Activated naive CD8-positive, alpha-beta T cell treated with anti-CD3 and anti-CD28 coated beads, Interleukin-2, amount 10 ng/mL, durations not matched to agents 7 days and 5 days (primary cell): ENCODE measurements around the gene FCN3. TPM values are rescaled to one million over a fixed set of nuclear protein-coding genes. Genes with fewer than 3 reads are reported as not detected.
"Not testable (repeated sequence)": the region's sequence is repeated elsewhere in the genome, so short reads cannot be mapped to it uniquely, and the experiment has no call there.

ENCODE experiments used
- ATAC-seq: fragments of 150-1000 bp; cut with Tn5 transposase; one replicate; pipeline ENCODE4 v1.10.0; 2021; ENCODE audit warnings: low read depth, moderate library complexity
- POLR2A ChIA-PET: fragments of 350-600 bp; sonication (Branson Sonifier 250); formaldehyde crosslinking; loops from one replicate; lab custom pipeline; 2021; ENCODE audit warnings: antibody characterized with exemption; lab: Charles Lee
- DNase-seq: peaks from one replicate; pipeline ENCODE4 v3.0.0; 2021
- H3K27ac Mint-ChIP-seq: one replicate; pipeline ENCODE4 v1.8.0; 2022; ENCODE audit warnings: mild to moderate bottlenecking, mixed read lengths
- H3K27me3 Mint-ChIP-seq: one replicate; pipeline ENCODE4 v1.8.0; 2022; ENCODE audit warnings: mild to moderate bottlenecking, moderate library complexity, mixed read lengths
- H3K36me3 Mint-ChIP-seq: one replicate; pipeline ENCODE4 v1.8.0; 2021; ENCODE audit warnings: mild to moderate bottlenecking, mixed read lengths
- H3K4me1 Mint-ChIP-seq: one replicate; pipeline ENCODE4 v1.8.0; 2021; ENCODE audit warnings: mixed read lengths
- H3K4me3 Mint-ChIP-seq: one replicate; pipeline ENCODE4 v1.8.0; 2022; ENCODE audit warnings: mild to moderate bottlenecking, moderate library complexity, mixed read lengths
- H3K9me3 Mint-ChIP-seq: one replicate; pipeline ENCODE4 v1.8.0; 2021; ENCODE audit warnings: mixed read lengths
- total RNA-seq, 2 experiments: library from RNA; stranded (reverse); gene quantifications; one replicate each; pipeline ENCODE4 v1.2.3, GENCODE V29; 2021

FCN3 gene
- not detected for total RNA-seq

DNA sequence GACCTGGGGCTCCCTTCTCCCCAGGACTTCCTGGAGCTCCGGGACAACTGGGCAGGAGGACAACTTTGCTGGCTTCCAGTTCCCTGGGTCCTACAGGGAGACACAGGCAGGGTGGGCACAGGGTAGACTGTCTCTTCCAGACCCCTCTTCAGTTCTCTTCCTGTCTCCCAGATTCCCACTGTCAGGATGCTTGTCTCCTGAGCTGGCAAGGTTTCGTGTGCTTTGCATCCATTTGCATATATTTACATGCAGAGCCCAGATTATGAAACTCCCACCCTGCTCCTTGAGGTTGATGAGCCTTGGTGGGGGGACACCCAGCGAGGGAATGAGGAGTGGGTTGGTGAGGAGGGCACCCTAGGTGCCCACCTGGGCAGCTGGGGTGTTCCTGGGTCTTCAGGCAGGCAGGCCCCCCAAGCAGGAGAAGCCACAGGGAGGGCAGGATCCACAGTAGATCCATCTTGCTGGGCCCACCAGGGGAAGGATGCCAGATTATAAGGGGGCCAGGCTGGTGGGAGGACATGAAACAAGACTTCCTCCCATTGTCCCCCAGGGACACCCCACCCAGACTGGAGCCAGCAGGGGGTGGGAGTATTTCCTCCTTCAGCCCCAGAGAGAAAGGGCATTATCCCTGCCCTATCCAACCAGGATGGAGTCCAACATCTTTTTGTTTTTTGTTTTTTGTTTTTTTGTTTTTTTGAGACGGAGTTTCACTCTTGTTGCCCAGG lies at the start of gene FCN3:
Gene FCN3 (minus strand): TSS at position 463 of the 725 bp plus-strand sequence. CDS start 6 bp downstream, at position 457.
- Mint-ChIP-seq H3K4me1 (peaks cover 5% of the 10 kb centered on the region), H3K4me3 (no peak within 1 kb of the TSS), H3K9me3 (no peaks in the 10 kb centered on the region), H3K36me3 (no peaks in the 10 kb centered on the region), H3K27me3 (no peaks in the 10 kb centered on the region), H3K27ac (no peak within 1 kb of the TSS)
- POLR2A ChIA-PET = no interaction called here
- no peak for ATAC-seq
- DNase-seq = no peak

DNA sequence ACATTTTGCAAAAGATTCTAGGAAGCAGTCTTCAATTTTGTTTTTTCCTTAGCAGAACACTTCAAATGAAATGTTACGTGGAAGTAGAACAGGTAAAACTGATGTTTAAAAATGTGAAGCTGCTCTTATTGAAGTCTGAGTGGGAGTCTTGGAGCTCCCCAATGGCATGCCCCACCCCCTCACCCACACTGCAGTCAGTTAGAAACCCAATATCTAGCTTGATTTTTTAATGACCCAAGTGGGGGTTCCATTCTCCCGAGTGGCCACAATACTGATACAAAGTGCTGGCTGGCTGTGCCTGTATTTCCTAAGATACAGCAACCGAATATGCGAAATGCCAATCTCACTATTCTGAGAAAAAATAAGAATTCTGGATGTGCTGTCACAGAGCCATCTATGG lies 49.1 kb upstream of the FCN3 start:
- no peak for DNase-seq
- Mint-ChIP-seq H3K27me3 (no peaks in the 10 kb centered on the region), H3K9me3 (no peaks in the 10 kb centered on the region), H3K4me3 (no peak overlapping the region), H3K4me1 (peaks cover 28% of the 10 kb centered on the region), H3K27ac (no peak overlapping the region), H3K36me3 (peaks cover 20% of the 10 kb centered on the region)
- ATAC-seq = no peak
- POLR2A ChIA-PET = interaction anchor here (0.7 kb wide), 1 partner anchor 287 kb away, joined by 3 read pairs; no protein-coding TSS in a partner anchor

DNA sequence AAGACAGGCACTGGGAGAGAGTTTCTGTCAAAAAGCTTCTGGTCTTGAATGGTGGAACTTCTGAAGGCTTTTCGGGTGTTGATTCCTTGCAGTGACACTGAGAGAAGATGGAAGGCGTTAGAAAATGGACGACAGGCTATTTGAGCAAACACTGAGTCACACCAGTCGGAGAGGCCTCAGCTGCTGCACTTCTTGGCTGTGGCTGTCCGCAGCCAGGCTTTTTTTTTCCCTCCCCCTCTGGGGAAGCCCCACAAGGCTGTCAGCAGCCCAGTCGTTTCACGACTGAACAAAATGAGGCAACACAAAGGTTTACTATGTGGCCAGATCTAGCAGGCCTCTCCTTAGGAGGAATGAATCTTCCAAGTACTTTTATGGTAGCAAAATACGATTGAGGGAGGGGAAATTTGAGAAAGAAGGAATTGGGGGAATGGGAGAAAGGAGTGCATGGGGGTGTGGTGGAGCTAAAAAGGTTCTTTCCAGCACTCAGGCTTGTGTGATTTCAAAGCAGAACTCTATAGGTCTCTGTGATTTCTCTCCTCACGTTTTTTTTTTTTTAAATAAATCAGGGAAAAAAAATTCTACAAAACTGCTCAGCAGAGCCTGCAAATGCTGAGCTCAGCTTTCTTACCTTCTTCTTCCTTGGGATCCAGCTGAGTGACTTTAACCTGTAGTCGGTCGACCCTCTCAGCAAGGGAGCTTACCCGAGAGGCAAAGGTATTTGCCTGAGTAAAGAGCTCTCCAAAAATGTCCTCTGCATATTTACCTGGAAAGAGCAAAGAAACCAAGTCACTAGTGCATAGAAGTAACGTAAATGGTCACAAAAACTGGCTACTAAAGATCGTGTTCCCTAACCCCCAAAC lies 43.9 kb upstream of the FCN3 start:
- Mint-ChIP-seq H3K27ac (peak overlapping the region; percentile 54), H3K9me3 (no peaks in the 10 kb centered on the region), H3K27me3 (no peaks in the 10 kb centered on the region), H3K4me3 (peak overlapping the region; percentile 8), H3K4me1 (peaks cover 24% of the 10 kb centered on the region), H3K36me3 (peaks cover 32% of the 10 kb centered on the region)
- ATAC-seq (peak; percentile 40), DNase-seq (no peak)
- POLR2A ChIA-PET = interaction anchor here (0.6 to 1.7 kb wide), 2 partner anchors 11 to 92 kb away, joined by 3 read pairs; no protein-coding TSS in a partner anchor

DNA sequence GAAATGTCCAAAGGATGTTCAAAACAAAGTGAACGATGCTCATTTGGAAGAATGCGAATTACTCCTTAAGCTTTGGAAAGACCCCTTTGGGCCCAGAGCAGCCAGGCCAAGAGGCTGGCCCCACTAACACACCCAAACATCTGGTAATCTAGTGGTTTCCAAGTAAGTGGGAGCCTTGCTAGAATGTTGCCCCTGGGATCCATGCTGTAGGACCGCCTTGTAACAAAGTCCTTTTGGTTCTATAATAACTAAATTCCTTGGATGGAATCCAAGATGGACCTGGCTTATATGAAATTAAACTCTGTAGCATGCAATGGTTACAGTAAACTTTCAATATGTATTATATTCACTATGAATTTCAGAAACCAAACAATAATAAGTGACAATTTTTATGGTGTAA lies 43.1 kb upstream of the FCN3 start:
- Mint-ChIP-seq H3K4me1 (peaks cover 22% of the 10 kb centered on the region), H3K9me3 (no peaks in the 10 kb centered on the region), H3K27ac (no peak overlapping the region), H3K4me3 (no peak overlapping the region), H3K36me3 (peaks cover 37% of the 10 kb centered on the region), H3K27me3 (no peaks in the 10 kb centered on the region)
- ATAC-seq (no peak), DNase-seq (no peak)
- POLR2A ChIA-PET = interaction anchor here (1.7 kb wide), 1 partner anchor 12 kb away, joined by 3 read pairs; no protein-coding TSS in a partner anchor

DNA sequence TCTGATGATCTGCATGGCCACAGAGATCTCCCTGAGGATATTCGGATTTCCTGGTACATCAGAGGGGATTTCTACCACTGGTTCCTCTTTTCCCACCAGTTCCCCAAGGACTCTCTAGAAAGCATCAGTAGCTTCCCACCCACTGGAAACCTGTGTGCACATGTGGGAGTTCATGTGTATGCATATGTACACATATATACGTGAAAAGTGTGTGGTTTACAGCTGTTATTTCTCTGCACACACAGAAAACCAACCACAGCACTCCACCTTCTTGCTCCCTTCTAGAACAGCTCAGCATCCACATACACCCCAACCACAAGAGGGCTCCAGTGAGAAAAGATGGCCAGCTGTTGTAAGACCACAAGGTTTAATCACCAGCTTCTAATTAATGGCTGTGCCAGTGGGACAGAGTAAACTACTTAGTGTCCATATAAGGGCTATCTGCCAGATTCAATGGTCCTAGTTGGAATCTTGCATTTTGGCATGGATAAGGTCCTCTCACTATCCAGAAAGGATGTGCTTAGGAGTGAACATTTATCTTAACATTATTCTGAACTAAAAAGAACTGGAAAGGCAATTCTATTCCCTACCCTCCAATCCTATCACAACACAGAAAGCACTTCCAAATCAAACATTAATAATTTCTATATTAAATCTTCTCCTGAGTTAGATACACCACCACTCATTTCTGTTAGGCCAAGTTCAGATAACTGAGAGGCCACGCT lies 41.9 kb upstream of the FCN3 start:
- POLR2A ChIA-PET = interaction anchor here (0.9 to 1.5 kb wide), 5 partner anchors 20 to 109 kb away, joined by 3 to 6 read pairs (median 4); partner anchors contain the start of gene WASF2
- no peak overlapping the region for H3K27ac Mint-ChIP-seq
- peaks cover 39% of the 10 kb centered on the region for H3K36me3 Mint-ChIP-seq
- peaks cover 14% of the 10 kb centered on the region for H3K4me1 Mint-ChIP-seq
- no peaks in the 10 kb centered on the region for H3K9me3 Mint-ChIP-seq
- no peaks in the 10 kb centered on the region for H3K27me3 Mint-ChIP-seq
- ATAC-seq (peak; percentile 71), DNase-seq (no peak)
- no peak overlapping the region for H3K4me3 Mint-ChIP-seq

DNA sequence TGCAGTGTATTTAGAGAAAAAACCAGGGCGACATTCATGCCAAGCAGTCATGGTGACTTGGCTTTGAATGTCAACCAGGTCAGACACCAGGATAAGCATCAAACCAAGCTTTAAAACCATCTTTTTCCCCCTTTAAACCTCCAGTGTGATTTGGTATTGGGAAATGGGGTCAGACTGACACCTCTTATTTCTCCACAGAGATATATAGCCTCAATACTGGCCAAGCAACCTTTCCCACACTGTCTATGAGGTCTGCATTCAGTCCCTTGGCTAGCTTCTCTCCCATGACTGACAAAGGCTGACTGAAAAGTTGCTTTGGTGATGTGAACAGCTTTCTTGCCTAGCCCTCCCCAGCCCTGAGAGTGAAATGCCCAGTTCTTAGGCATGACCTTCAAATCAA lies 39.5 kb upstream of the FCN3 start:
- Mint-ChIP-seq H3K27me3 (no peaks in the 10 kb centered on the region), H3K36me3 (peaks cover 47% of the 10 kb centered on the region), H3K27ac (no peak overlapping the region), H3K4me1 (peaks cover 11% of the 10 kb centered on the region), H3K9me3 (no peaks in the 10 kb centered on the region), H3K4me3 (no peak overlapping the region)
- DNase-seq (no peak), ATAC-seq (no peak)
- POLR2A ChIA-PET = interaction anchor here (1.2 kb wide), 1 partner anchor 194 kb away, joined by 3 read pairs; no protein-coding TSS in a partner anchor

DNA sequence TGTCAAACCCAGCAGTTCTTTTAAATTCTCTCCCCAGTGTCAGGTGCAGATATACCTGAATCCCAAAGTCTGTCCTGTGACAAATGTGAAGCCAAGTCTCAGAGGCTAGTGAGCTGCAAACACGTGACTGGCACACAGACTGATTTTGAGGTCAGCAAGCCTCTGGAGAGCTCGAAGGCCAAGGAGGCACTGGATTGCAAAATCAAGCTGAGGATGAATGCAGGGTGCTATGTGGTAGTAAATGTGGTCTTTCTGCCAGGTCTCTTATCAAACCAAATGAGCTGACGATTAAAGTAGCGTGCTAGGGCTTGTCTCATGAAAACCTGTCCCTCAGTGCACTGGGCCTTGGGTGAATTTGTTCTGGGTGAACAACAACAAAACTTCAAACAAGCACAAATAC lies 38.4 kb upstream of the FCN3 start:
- H3K9me3 Mint-ChIP-seq = no peaks in the 10 kb centered on the region
- no peak overlapping the region for H3K27ac Mint-ChIP-seq
- POLR2A ChIA-PET = interaction anchor here (1.2 kb wide), 1 partner anchor 195 kb away, joined by 3 read pairs; no protein-coding TSS in a partner anchor
- no peaks in the 10 kb centered on the region for H3K27me3 Mint-ChIP-seq
- ATAC-seq (no peak), DNase-seq (no peak)
- no peak overlapping the region for H3K4me3 Mint-ChIP-seq
- peaks cover 7% of the 10 kb centered on the region for H3K4me1 Mint-ChIP-seq
- H3K36me3 Mint-ChIP-seq = peaks cover 47% of the 10 kb centered on the region

DNA sequence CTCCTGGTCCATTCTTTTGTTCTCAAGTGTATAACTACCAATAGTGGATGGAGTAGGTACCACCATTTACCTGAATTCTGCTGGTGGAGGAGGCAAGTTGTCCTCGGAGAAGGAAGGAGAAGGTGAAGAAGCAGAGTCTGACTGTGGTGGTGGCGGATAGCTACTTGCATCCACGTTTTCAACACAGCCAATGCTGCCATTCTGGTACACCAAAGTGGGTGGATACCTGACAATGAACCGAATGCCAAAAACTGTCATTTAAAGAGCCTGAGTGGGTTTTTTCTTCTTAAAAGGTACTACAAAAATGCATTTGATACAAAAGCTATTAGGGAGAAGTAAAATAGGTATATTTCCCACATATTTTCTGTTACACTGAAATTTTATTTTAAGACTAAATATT lies 37.9 kb upstream of the FCN3 start:
- Mint-ChIP-seq H3K36me3 (peaks cover 48% of the 10 kb centered on the region), H3K27me3 (no peaks in the 10 kb centered on the region), H3K4me1 (peaks cover 7% of the 10 kb centered on the region), H3K4me3 (no peak overlapping the region), H3K27ac (no peak overlapping the region), H3K9me3 (no peaks in the 10 kb centered on the region)
- DNase-seq (no peak), ATAC-seq (no peak)
- POLR2A ChIA-PET = no interaction called here

DNA sequence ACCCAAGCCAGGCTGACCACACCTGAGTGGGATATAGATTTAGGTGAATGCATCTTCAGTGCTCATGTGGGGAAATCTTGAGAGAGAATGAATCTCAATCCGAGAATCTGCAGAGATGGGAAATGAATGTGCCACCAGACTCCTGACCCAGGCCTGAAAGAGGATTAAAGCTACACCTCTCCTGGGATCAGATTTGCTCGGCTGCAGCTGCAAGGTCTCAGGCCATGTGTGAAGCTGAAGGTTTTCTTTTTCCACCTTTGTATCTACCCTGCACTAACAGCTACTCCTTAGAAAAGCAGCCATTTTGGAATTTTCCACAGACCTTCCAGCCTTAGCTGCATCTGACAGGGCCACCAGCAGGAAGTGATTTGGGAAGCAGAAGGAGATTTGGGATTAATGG lies 36.1 kb upstream of the FCN3 start:
- Mint-ChIP-seq H3K4me1 (no peaks in the 10 kb centered on the region), H3K9me3 (no peaks in the 10 kb centered on the region), H3K36me3 (peaks cover 42% of the 10 kb centered on the region), H3K27me3 (no peaks in the 10 kb centered on the region), H3K27ac (no peak overlapping the region), H3K4me3 (no peak overlapping the region)
- ATAC-seq = no peak
- POLR2A ChIA-PET = no interaction called here
- no peak for DNase-seq

DNA sequence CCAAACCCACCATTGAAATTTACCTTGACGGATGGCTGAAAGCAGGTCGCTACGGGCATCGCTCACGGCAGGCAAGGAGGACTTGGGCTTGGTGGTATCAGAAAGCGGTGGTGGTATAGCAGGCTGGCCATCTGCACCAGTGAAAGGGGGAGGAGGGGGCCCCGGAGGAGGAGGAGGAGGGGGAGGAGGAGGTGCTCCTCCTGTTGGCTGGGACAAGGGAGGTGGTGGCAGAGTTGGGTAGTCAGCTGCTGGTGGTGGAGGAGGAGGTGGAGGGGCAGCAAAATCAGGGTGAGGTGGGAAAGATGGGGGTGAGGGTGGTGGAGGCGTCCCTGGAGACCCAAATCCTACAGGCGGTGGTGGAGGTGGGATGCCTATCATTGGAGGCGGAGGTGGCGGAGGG lies 35.0 kb upstream of the FCN3 start:
- H3K9me3 Mint-ChIP-seq = no peaks in the 10 kb centered on the region
- peak overlapping the region; percentile 45 for H3K27ac Mint-ChIP-seq
- no peaks in the 10 kb centered on the region for H3K4me1 Mint-ChIP-seq
- no peak overlapping the region for H3K4me3 Mint-ChIP-seq
- H3K27me3 Mint-ChIP-seq = no peaks in the 10 kb centered on the region
- no peak for ATAC-seq
- no peak for DNase-seq
- POLR2A ChIA-PET = no interaction called here
- H3K36me3 Mint-ChIP-seq = peaks cover 33% of the 10 kb centered on the region

DNA sequence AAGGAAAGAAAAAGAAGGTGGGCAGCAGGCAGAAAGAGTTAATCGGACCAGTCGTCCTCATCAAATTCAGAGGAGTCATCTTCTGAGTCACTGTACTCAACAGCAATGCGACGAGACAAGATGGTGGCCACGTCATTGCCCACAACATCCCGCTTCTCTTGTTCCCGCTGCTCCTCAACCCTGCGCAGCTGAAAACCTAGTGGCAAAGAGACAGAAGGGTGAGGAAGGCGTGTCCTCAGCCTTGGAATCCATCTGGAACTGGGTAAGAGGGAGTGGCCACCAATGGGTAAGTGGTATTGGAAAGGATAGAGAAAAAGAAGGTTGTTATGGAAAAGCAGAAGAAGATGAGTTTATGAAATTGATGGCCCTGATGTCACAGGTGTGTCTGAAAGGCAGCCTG lies 33.5 kb upstream of the FCN3 start:
- DNase-seq (no peak), ATAC-seq (no peak)
- Mint-ChIP-seq H3K4me1 (peaks cover 12% of the 10 kb centered on the region), H3K9me3 (no peaks in the 10 kb centered on the region), H3K27ac (no peak overlapping the region), H3K4me3 (no peak overlapping the region), H3K36me3 (peaks cover 24% of the 10 kb centered on the region), H3K27me3 (no peaks in the 10 kb centered on the region)
- POLR2A ChIA-PET = no interaction called here

DNA sequence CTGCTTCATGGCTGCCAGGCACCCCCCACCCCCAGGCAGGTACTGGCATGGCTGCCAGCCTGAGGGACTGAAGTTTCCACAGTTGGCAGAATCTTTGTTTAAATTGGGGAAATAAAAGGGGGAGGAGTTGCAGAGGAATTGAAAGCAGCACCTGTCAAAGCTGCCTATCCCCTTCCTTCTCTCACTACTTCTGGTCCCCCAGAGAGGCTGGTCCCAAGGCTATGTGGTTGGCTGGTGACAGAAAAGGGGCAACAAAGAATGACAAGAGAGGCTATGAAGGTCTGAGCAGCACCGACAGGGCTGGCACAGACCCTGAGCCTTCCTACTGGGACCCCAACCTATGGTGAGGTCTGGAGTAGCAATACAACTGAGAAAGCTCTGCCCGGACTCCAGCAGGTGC lies 32.2 kb upstream of the FCN3 start:
- DNase-seq, H3K27ac Mint-ChIP-seq, H3K9me3 Mint-ChIP-seq, ATAC-seq, H3K27me3 Mint-ChIP-seq, POLR2A ChIA-PET, H3K4me3 Mint-ChIP-seq: not testable (repeated sequence)
- Mint-ChIP-seq H3K4me1 (peaks cover 14% of the 10 kb centered on the region), H3K36me3 (peaks cover 17% of the 10 kb centered on the region)

DNA sequence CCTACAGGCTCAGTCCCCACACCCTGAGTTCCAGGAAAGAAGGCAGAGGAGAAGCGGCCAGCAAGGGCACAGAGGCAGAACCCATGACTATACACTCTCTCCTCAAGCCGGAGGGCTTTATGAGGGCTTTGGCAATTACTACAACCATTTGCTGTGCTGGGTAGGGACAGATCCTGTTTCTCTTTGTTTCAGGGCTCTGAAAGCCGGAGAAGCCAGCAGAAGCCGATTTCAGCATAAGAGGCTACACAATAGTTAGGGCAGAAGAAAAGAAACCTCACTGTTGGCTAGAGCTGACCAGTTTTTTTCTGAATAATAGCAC lies 31.7 kb upstream of the FCN3 start:
- Mint-ChIP-seq H3K4me1 (peaks cover 14% of the 10 kb centered on the region), H3K27ac (peak overlapping the region; percentile 22), H3K27me3 (no peaks in the 10 kb centered on the region), H3K36me3 (peaks cover 16% of the 10 kb centered on the region), H3K4me3 (no peak overlapping the region), H3K9me3 (no peaks in the 10 kb centered on the region)
- POLR2A ChIA-PET = no interaction called here
- ATAC-seq (no peak), DNase-seq (no peak)
